A549 (cell line): ENCODE data around the gene FAM171A1.

Source experiments
- CBX2 ChIP-seq: fragments of 200-600 bp; sonication (generic); IDR thresholded peaks from 2 replicates; pipeline ENCODE4 v1.6.1; 2016; ENCODE audit warnings: low read depth, mild to moderate bottlenecking, borderline replicate concordance
- CEBPB ChIP-seq, 2 experiments: fragments of >200 bp in 1 of 2; sonication (Bioruptor Twin) in 1 of 2; formaldehyde crosslinking in 1 of 2; IDR thresholded peaks; 2 replicates each; pipeline ENCODE4 v1.6.1; 2012 to 2016
- CTCF ChIP-seq: fragments of >200 bp; sonication (Bioruptor Twin); formaldehyde crosslinking; IDR thresholded peaks from 3 replicates; pipeline ENCODE4 v1.5.1; 2016
- EP300 ChIP-seq, 2 experiments: fragments of >200 bp; sonication (Bioruptor Twin); formaldehyde crosslinking; IDR thresholded peaks; 2 replicates in 1 of 2; 3 replicates in 1 of 2; pipeline ENCODE4 v1.6.1; 2016 to 2017
- ESRRA ChIP-seq: fragments of 150-350 bp; IDR thresholded peaks from 2 replicates; pipeline ENCODE4 v1.6.1; 2014; ENCODE audit warnings: mild to moderate bottlenecking, low read length, borderline replicate concordance
- HDAC2 ChIP-seq: fragments of 200-600 bp; sonication (generic); IDR thresholded peaks from 2 replicates; pipeline ENCODE4 v1.6.1; 2016
- NFE2L2 ChIP-seq: fragments of 150-350 bp; conservative IDR thresholded peaks from 2 replicates; pipeline ENCODE4 v1.6.1; 2014; ENCODE audit warnings: low read length
- PHF8 ChIP-seq: fragments of 200-600 bp; sonication (generic); IDR thresholded peaks from 2 replicates; pipeline ENCODE4 v1.6.1; 2016; ENCODE audit warnings: low read depth, mild to moderate bottlenecking, antibody characterized with exemption, moderate library complexity, borderline replicate concordance
- POLR2A ChIP-seq: IDR thresholded peaks from 2 replicates; pipeline ENCODE4 v1.6.1; 2012; ENCODE audit warnings: mild to moderate bottlenecking, low read length
- RAD21 ChIP-seq, 2 experiments: fragments of >200 bp in 1 of 2; sonication (Bioruptor Twin) in 1 of 2; formaldehyde crosslinking in 1 of 2; IDR thresholded peaks in 1 of 2; conservative IDR thresholded peaks in 1 of 2; 2 replicates in 1 of 2; 3 replicates in 1 of 2; pipeline ENCODE4 v1.6.1; 2012 to 2018; ENCODE audit warnings: inconsistent platforms in 1 of 2
- RFX5 ChIP-seq: fragments of 450-650 bp; IDR thresholded peaks from 2 replicates; pipeline ENCODE4 v1.7.1; 2014; ENCODE audit warnings: antibody characterized with exemption, mild to moderate bottlenecking, moderate library complexity
- SMC3 ChIP-seq: fragments of >200 bp; sonication (Bioruptor Twin); formaldehyde crosslinking; IDR thresholded peaks from 3 replicates; pipeline ENCODE4 v1.6.1; 2018; ENCODE audit warnings: inconsistent platforms
- USF2 ChIP-seq: fragments of 450-650 bp; IDR thresholded peaks from 2 replicates; pipeline ENCODE4 v1.6.1; 2014; ENCODE audit warnings: antibody characterized with exemption
- TF ChIP-seq, protein P1 (sequence below): fragments of 150-350 bp; IDR thresholded peaks from 2 replicates; pipeline ENCODE4 v1.6.1; 2014; ENCODE audit warnings: low read depth, mild to moderate bottlenecking, low read length

DNA sequence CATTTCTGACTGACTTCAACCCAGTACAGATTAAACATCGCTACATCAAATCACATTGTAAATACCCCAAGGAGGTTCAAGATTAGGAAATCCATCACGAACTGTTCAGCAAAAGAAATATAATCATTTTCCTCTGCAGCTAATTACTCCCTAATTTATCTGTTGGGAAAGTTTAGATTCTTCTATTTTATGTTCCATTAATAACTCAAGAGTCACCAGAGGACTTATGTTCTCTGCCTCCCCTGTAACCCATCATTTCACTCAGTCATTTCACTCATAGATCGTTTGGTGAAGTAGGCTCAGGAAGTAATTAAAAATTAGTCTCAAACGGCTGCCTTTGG lies 45.2 kb downstream of the FAM171A1 start:
- TF ChIP-seq HDAC2, result no peak
- no peak for TF ChIP-seq EP300 (IDR thresholded peaks at IDR 0.05)
- no peak for TF ChIP-seq POLR2A
- TF ChIP-seq CTCF, result no peak
- TF ChIP-seq RAD21 (conservative IDR thresholded peaks at IDR 0.05 in 1 of 2, IDR thresholded peaks at IDR 0.05 in 1 of 2), result no peak
- TF ChIP-seq, protein P1, sequence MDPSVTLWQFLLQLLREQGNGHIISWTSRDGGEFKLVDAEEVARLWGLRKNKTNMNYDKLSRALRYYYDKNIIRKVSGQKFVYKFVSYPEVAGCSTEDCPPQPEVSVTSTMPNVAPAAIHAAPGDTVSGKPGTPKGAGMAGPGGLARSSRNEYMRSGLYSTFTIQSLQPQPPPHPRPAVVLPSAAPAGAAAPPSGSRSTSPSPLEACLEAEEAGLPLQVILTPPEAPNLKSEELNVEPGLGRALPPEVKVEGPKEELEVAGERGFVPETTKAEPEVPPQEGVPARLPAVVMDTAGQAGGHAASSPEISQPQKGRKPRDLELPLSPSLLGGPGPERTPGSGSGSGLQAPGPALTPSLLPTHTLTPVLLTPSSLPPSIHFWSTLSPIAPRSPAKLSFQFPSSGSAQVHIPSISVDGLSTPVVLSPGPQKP, result no peak
- no peak for TF ChIP-seq CEBPB (IDR thresholded peaks at IDR 0.05)
- TF ChIP-seq PHF8, result no peak
- TF ChIP-seq CBX2, result no peak
- TF ChIP-seq RFX5, result no peak
- TF ChIP-seq NFE2L2, result no peak
- no peak for TF ChIP-seq USF2
- no peak for TF ChIP-seq SMC3
- no peak for TF ChIP-seq ESRRA
